Fibroblast of mammary gland (primary cell): ENCODE data around the gene STK39.
A peak's percentile ranks its signal among the peaks of the same experiment; 100 is the strongest.

ENCODE experiments used
- DNase-seq: peaks from one replicate; pipeline ENCODE4 v3.0.0-alpha.2; 2010; ENCODE audit warnings: low read depth
- H3K4me3 ChIP-seq: 2 replicates; pipeline ENCODE4 v1.5.1; 2011; ENCODE audit warnings: low read depth, mild to moderate bottlenecking, low read length, moderate library complexity; ENCODE audit not compliant: control insufficient read depth
- TF ChIP-seq, protein P1 (sequence below): conservative IDR thresholded peaks from 2 replicates; pipeline ENCODE4 v1.5.1; 2011; ENCODE audit warnings: low read depth, low read length, inconsistent platforms; ENCODE audit not compliant: control insufficient read depth, insufficient read depth

Gene STK39

DNA sequence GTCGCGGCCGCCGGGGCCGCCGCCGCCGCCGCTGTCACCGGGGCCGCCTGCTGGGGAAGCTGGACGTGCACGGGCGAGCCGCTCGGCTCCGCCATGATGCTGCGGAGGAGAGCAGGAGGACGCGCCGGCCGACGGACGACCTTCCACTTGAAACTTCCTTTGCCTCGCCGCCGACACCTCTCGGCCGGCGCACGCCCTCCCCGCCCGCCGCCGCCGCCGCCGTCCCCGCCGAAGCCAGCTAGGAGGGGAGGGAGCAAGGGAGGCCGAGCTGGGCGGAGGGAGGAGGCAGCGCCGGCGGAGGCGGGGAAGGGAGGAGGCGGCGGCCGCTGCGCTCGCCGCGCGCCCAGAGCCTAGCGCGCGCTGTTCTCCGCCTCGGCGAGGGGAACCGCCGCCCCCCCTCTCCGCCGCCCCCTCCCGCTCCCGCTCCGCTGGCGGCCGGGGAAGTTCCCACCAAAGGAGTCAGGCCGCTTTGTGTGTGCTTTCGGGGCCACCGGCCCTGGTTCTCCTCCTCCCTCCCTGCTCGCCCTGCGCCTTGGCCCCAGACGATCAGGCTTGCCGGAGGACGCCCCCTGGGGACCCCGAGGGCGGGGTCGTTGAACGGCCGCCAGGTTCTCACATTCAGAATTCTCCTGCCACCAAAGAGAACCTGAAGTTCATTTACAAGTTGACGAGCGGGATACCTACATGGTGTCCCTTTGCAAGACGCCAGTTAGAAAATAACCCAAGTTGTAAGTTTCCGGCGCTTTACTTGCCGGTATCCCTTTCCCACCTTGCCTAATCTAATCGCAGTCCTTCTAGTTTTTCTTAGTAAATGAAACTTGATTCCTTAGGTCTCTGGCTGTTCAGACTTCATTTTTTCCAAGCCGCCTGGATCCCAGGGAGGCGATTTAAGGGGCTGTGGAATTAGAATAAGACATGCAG lies at the start of gene STK39:
Gene STK39, minus strand, starts transcription at position 255 of the 921 bp plus-strand sequence. Its CDS starts 160 bp downstream, at position 95.
- peak within 1 kb of the TSS; percentile 71 for H3K4me3 ChIP-seq
- peak; percentile 63 for DNase-seq
- TF ChIP-seq, protein P1, sequence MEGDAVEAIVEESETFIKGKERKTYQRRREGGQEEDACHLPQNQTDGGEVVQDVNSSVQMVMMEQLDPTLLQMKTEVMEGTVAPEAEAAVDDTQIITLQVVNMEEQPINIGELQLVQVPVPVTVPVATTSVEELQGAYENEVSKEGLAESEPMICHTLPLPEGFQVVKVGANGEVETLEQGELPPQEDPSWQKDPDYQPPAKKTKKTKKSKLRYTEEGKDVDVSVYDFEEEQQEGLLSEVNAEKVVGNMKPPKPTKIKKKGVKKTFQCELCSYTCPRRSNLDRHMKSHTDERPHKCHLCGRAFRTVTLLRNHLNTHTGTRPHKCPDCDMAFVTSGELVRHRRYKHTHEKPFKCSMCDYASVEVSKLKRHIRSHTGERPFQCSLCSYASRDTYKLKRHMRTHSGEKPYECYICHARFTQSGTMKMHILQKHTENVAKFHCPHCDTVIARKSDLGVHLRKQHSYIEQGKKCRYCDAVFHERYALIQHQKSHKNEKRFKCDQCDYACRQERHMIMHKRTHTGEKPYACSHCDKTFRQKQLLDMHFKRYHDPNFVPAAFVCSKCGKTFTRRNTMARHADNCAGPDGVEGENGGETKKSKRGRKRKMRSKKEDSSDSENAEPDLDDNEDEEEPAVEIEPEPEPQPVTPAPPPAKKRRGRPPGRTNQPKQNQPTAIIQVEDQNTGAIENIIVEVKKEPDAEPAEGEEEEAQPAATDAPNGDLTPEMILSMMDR: no peak

DNA sequence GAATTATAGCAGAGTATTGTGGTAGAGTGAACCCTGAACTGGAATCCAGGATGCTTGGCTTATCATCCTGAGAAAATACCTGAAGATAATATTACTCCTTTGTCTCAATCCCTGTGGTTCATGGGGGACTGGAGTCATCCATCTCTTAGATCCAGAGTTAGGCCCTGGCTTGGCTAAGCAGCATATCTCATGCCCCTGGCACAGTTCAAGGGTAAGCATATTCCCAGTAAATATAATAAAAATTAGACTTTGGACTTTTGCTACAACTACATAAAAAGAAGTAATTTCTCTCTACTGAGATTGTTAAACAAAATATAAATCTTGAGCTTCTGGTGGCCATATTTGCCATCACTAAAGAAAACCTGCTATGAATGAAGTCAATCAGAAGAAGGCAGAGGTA lies 47.7 kb upstream of the STK39 start:
- no peak for DNase-seq
- no peak overlapping the region for H3K4me3 ChIP-seq
- TF ChIP-seq, protein P1: no peak

DNA sequence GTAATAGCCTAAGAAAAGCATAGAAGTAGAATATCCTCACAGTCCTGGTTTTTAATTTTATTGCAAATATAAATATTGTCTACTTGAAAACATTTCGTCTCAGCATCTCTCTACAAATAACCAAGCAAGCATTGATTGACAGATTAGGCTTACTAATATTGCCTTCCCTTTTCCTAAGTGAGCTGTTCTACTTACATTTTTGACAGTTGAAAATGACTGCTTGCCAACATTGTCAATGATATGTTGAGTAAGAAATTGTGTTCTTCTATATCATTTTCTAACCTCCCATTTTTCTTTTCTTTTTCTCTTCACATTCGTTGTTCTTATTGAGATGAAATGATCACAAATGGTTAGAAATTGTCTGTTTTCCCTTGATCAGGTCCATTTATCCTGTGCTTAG lies 47.0 kb upstream of the STK39 start:
- TF ChIP-seq, protein P1: no peak
- no peak overlapping the region for H3K4me3 ChIP-seq
- DNase-seq: no peak

DNA sequence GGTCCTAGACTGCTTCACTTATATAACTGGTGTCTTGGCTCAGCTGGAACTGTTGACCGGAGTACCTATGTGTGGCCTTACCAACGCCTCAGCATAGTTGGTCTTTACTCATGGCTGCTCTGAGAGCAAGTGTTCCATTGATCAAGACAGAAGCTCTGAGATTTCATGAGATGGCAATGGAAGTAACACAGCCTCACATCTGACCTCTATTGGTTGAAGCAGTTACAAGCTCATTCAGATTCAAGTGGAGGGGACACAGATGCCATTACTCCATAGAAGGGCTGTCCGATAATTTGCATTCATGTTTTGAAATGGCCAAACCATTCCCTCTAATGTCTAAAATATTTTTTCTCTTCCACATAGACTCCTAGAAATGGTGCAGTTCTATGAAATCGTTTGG lies 46.4 kb upstream of the STK39 start:
- H3K4me3 ChIP-seq: no peak overlapping the region
- TF ChIP-seq, protein P1: peak; percentile 16
- peak; percentile 5 for DNase-seq

DNA sequence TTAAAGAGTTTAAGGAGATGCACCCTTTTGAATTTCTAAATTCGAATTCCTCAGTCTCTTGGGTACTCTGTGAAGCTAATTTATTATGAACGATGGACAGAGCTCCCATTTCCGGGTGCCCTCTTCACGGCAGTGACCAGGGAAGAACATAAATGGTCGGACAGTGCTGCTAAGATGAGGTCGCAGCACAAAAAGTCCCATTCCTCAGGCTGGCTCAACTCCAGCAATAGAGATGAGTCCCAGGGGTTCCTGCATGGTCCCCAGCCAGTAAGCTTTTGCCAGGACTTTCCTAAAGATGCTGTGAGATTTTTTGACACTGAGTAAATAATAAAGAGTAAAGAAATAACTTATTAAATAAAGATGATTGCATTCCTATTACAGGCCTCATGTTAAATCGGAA lies 43.0 kb upstream of the STK39 start:
- no peak for DNase-seq
- TF ChIP-seq, protein P1: no peak
- no peak overlapping the region for H3K4me3 ChIP-seq

DNA sequence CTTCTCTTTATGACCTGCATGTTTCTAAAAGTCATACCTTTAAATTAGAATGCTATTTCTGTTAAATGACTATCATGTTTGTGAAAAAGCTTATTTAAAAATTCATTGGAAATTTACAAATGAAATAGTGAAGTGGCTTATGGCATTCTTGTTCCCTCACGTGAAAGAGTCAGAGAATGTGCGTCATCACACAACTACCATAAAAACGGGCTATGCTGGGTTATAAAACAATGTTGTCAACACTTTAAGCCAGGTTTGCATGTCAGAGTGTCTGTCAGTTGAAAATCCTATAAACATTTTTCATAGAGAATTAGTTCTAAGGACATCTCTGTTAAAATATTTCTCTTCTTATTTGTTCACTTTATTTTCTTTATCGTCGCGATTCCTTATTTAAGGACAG lies 42.5 kb upstream of the STK39 start:
- H3K4me3 ChIP-seq: no peak overlapping the region
- no peak for DNase-seq
- TF ChIP-seq, protein P1: no peak
